NT2/D1 (cell line): ENCODE data around the gene ARAF.
A peak's percentile ranks its signal among the peaks of the same experiment; 100 is the strongest.

Experiments
- DNase-seq: peaks from one replicate; pipeline ENCODE4 v3.0.0-alpha.2; 2011; ENCODE audit warnings: low read depth, low spot score
- H3K27me3 ChIP-seq: 2 replicates; pipeline ENCODE4 v1.6.0; 2011; ENCODE audit warnings: mild to moderate bottlenecking; ENCODE audit not compliant: insufficient read length, insufficient read depth
- H3K36me3 ChIP-seq: 2 replicates; pipeline ENCODE4 v1.6.1; 2011; ENCODE audit warnings: mild to moderate bottlenecking, low read length, mixed read lengths; ENCODE audit not compliant: insufficient read depth, insufficient read length
- H3K4me1 ChIP-seq: 2 replicates; pipeline ENCODE4 v1.5.1; 2011; ENCODE audit not compliant: insufficient read depth, insufficient read length
- H3K4me3 ChIP-seq: 2 replicates; pipeline ENCODE4 v1.5.1; 2011; ENCODE audit warnings: low read depth; ENCODE audit not compliant: insufficient read length
- H3K9ac ChIP-seq: 2 replicates; pipeline ENCODE4 v1.6.0; 2011; ENCODE audit warnings: low read depth; ENCODE audit not compliant: insufficient read length
- H3K9me3 ChIP-seq: 2 replicates; pipeline ENCODE4 v1.5.1; 2011; ENCODE audit warnings: mild to moderate bottlenecking, low read length; ENCODE audit not compliant: insufficient read depth
- SUZ12 ChIP-seq: IDR thresholded peaks from 2 replicates; pipeline ENCODE4 v1.6.1; 2011; ENCODE audit not compliant: insufficient read length, insufficient read depth; ENCODE audit errors: extremely low read depth
- YY1 ChIP-seq: IDR thresholded peaks from 2 replicates; pipeline ENCODE4 v1.6.1; 2011; ENCODE audit not compliant: insufficient read length, insufficient read depth
- ZNF274 ChIP-seq: IDR thresholded peaks from 2 replicates; pipeline ENCODE4 v1.6.1; 2011; ENCODE audit warnings: mild to moderate bottlenecking, low read depth, low read length

Gene ARAF

DNA sequence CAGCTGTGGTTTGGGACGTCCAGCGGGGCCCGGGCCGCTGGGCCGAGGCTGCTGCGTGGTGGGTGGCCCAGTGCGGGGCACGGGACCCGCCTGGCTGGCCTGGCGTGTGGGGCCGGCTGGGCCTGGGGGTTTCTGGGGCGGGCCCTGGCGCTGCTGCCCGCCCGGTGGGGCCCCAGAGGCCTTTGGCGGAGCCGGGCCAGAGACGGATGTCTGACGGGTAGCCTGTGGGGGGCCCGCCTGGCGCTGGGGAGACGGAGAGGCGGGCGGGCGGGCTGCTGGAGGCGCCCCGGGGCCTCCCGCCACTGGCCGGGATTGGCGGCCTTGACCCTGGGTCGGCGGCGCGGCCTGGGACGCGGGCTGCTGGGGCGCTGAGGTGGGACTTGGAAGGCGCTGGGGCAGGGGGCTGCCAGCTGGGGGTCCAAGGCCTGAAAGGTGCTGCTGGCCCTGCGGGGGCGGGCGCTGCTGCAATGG is 13.1 kb downstream of the ARAF start:
- H3K4me3 ChIP-seq: peak overlapping the region; percentile 41

DNA sequence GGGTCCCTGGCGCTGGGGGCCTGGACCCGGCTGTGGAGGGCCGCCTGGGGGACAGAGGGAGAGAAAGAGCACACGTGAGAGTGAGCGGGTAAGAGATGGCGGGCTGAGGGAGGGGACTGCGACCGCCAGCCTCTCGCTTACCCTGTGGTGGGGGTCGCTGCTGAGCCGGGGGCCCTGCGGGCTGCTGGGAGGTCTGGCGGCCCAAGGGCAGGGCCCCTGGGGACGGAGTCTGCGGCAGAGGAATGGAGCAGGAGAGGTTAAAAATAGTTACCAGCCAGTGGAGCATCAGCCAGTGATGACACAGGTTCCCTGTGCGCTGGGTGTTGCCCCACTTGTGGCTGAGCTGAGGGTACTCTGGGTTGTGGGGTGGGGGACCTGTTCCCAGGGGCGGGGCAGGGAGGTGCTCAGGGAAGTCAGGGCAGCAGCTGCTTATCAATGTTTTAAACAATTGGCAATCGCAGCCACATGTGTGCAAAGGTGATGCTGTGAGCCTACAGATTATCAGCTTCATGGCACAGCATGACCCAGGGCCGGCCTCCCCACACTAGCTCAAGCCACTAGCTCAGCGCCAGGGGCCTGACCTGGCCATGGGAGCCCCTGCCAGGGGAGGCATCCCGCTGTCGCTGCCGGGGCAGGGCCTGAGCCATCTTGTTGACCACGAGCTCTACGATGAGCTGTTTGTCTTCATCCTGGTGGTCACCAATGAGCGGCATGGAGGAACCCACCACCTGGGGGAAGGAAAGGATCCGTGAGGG is 13.7 kb downstream of the ARAF start:
- no peak for TF ChIP-seq YY1
- TF ChIP-seq ZNF274: no peak
- no peak for TF ChIP-seq SUZ12
- no peaks in the 10 kb centered on the region for H3K27me3 ChIP-seq

More for the DNA sequence above, 13.1 kb downstream of the ARAF start:
- Histone ChIP-seq H3K36me3 (peaks cover 44% of the 10 kb centered on the region), H3K27me3 (no peaks in the 10 kb centered on the region), H3K9ac (peak overlapping the region; percentile 92), H3K4me1 (peaks cover 16% of the 10 kb centered on the region), H3K9me3 (no peaks in the 10 kb centered on the region)
- TF ChIP-seq YY1 (no peak), ZNF274 (no peak), SUZ12 (no peak)
- no peak for DNase-seq

DNA sequence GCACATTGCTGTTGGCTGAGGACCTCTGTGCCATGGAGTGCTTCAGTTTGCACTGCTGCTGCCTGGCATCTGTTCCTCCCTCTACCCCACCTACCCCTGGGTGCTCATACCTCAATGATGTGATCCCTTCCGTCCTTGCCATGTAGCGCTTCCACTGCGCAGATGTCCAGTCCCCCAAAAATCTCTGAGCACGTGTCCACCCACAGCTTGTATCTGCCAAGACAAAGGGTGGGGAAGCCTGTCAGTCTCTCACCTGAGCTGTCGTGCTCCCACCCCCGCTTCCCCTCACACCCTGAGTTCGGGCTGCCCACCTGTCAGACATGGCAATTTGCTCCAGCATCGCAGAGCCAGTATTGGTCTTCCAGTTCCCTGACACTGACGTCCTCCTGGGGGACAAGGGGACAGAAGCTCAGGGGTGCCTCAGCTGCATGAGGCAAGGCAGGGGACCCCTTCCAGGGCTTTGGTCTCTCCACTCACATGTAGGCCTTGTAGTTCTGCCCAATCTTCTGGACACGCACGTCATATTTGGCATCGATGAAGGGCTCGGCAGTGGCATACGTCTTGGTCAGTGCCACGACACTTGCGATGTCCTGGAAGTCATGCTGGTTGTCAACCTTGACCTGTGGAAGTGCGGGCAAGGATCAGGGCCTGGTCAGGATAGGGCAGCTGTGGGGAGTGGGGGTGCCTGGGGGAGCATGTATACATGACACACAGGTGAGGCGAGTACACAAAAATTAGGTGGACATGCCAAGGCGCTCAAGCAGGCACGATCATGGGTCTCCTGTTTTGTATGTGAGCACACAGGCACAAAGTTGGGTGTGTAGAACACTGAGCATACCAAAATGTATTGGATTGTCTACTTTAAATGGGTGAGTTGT is 15.3 kb downstream of the ARAF start:
- H3K9ac ChIP-seq: no peak overlapping the region
- no peak for DNase-seq
- no peaks in the 10 kb centered on the region for H3K9me3 ChIP-seq
- no peaks in the 10 kb centered on the region for H3K27me3 ChIP-seq
- TF ChIP-seq ZNF274 (no peak), SUZ12 (no peak), YY1 (no peak)
- peaks cover 22% of the 10 kb centered on the region for H3K36me3 ChIP-seq
- peaks cover 20% of the 10 kb centered on the region for H3K4me1 ChIP-seq
- no peak overlapping the region for H3K4me3 ChIP-seq

More for the DNA sequence above, 13.7 kb downstream of the ARAF start:
- DNase-seq: no peak
- Histone ChIP-seq H3K4me3 (peak overlapping the region; percentile 41), H3K36me3 (peaks cover 38% of the 10 kb centered on the region), H3K9me3 (no peaks in the 10 kb centered on the region), H3K9ac (peak overlapping the region; percentile 92), H3K4me1 (peaks cover 20% of the 10 kb centered on the region)

DNA sequence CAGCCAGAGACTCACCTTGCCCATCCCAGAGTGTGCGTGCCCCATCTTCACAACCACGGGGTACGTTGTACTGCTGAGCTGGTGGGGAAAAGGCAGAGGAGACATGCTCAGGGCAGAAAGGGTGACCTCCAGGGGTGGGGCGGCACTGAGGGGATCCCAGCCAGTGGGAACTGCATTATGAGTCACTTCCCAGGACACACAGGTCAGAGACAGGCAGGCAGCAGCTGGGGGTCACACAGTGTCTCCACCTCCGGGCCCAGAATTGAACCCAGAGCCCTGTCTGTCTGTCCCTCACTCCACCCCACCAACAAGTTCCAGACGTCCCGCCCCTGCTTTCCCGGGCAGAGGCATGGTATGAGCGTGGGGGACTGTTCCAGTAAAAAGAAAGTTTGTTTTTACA is 16.4 kb downstream of the ARAF start:
- no peaks in the 10 kb centered on the region for H3K9me3 ChIP-seq
- TF ChIP-seq SUZ12 (no peak), YY1 (no peak), ZNF274 (no peak)
- no peak overlapping the region for H3K4me3 ChIP-seq
- H3K27me3 ChIP-seq: no peaks in the 10 kb centered on the region
- peaks cover 11% of the 10 kb centered on the region for H3K36me3 ChIP-seq
- no peak overlapping the region for H3K9ac ChIP-seq
- H3K4me1 ChIP-seq: peaks cover 20% of the 10 kb centered on the region
- DNase-seq: no peak

GRCh38 chrX:47577901-47578300 is 16.9 kb downstream of the ARAF start:
- DNase-seq: no peak
- Histone ChIP-seq H3K27me3 (no peaks in the 10 kb centered on the region), H3K9ac (peak overlapping the region; percentile 32), H3K4me3 (no peak overlapping the region), H3K4me1 (peaks cover 20% of the 10 kb centered on the region), H3K36me3 (peaks cover 8% of the 10 kb centered on the region), H3K9me3 (no peaks in the 10 kb centered on the region)
- TF ChIP-seq SUZ12: no peak
- TF ChIP-seq ZNF274: no peak
- no peak for TF ChIP-seq YY1

- no peak overlapping the region for H3K9ac ChIP-seq
- H3K4me1 ChIP-seq: peaks cover 17% of the 10 kb centered on the region
- no peak for TF ChIP-seq SUZ12
- TF ChIP-seq YY1: no peak
- no peak for TF ChIP-seq ZNF274
These were observed 17.7 kb downstream of the ARAF start for GRCh38 chrX:47578692-47579091.

DNA sequence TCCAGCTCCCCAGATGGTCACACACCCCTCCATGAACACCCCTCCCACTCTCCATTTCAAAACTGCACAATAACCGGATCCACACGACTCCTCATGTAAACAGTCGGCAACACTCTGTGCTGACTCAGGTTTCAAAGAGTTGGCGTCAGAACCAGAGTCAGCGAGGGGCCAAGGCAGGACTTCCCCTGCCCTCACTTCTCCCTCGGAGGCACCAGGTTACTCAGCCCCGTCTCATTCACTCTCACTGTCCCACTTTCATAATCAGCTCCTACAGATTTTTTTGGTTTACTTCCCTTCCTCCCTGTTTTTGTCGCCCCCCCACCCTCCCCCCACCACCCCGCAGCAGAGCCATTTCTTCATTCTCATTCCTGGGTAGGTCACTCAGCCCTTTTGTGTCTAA is 18.5 kb downstream of the ARAF start:
- no peaks in the 10 kb centered on the region for H3K9me3 ChIP-seq
- TF ChIP-seq ZNF274 (no peak), SUZ12 (no peak), YY1 (no peak)
- DNase-seq: no peak
- H3K9ac ChIP-seq: no peak overlapping the region
- peaks cover 17% of the 10 kb centered on the region for H3K4me1 ChIP-seq
- peaks cover 17% of the 10 kb centered on the region for H3K36me3 ChIP-seq
- H3K27me3 ChIP-seq: no peaks in the 10 kb centered on the region
- no peak overlapping the region for H3K4me3 ChIP-seq

More at GRCh38 chrX:47578692-47579091, 17.7 kb downstream of the ARAF start:
- no peaks in the 10 kb centered on the region for H3K9me3 ChIP-seq
- no peaks in the 10 kb centered on the region for H3K27me3 ChIP-seq
- H3K36me3 ChIP-seq: peaks cover 14% of the 10 kb centered on the region
- no peak overlapping the region for H3K4me3 ChIP-seq
- DNase-seq: no peak
